ENCODE data around the gene ELOVL6. TPM values are rescaled to one million over a fixed set of nuclear protein-coding genes. Genes with fewer than 3 reads are reported as not detected.
"Not testable (repeated sequence)": the region's sequence is repeated elsewhere in the genome, so short reads cannot be mapped to it uniquely, and the experiment has no call there.

Gene ELOVL6
- total RNA-seq, 1 donor from 2014 or later = 44.9 TPM

DNA sequence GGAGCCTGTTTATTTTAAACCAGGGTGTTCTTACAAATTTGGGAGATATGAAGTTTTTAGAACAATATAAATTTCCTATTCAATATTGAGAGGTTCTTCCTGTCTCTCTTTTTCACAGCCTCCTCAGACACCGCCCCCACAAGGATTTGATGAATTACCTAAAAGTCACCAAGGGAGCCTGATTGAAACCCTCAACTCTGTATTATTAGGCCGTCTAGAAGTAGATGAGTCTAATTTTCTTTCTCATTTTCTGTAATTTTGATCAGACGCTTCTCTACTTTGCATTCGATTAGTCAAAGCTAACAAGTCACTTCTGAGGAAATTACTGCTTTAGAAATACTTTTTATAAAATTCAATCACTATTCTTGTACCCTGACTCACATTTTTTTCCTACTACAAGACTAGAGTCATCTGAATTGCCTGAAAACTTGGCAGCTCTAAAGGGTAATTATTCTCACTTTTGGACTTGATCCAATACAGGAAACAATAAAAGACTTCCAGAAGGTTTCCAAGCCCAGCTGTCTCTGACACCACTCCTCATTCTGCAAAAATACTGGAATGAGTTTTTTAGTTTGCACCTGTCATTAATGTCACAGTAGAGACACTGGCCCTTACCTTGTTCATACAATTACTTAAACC lies 111.2 kb downstream of the ELOVL6 start:
- intact Hi-C loops (cut with micrococcal nuclease) = no loop called here

DNA sequence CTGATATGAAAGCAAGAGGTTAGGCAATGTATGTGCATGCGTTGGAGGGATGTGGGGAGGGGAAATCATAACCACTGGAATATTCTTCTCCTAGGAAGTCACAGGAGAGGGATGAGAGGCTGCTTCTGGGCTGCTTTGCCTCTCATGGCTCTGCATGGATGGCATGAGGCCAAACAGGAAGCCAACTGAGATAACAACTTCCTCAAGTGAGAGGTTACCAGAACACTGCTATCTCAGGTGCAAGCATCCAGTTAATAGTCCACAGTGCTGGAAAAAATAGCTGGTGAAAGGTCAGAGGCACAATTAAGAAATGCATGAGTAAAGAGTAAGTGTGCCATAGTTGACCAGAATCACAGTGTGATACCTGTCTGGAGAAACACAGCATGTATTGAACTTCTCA lies 113.3 kb downstream of the ELOVL6 start:
- intact Hi-C loops (cut with micrococcal nuclease) = no loop called here

GRCh38 chr4:110084154-110084553 lies 114.3 kb downstream of the ELOVL6 start:
- intact Hi-C loops (cut with micrococcal nuclease) = no loop called here

GRCh38 chr4:110078148-110078547 lies 120.3 kb downstream of the ELOVL6 start:
- intact Hi-C loops (cut with micrococcal nuclease) = not testable (repeated sequence)

DNA sequence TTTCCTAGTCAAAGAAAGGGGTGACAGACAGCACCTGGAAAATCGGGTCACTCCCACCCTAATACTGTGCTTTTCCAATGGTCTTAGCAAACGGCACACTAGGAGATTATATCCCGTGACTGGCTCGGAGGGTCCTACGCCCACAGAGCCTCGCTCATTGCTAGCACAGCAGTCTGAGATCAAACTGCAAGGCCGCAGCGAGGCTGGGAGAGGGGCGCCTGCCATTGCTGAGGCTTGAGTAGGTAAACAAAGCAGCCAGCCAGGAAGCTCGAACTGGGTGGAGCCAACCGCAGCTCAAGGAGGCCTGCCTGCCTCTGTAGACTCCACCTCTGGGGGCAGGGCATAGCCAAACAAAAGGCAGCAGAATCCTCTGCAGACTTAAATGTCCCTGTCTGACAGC lies 121.6 kb downstream of the ELOVL6 start:
- intact Hi-C loops (cut with micrococcal nuclease) = not testable (repeated sequence)

- intact Hi-C loops (cut with micrococcal nuclease) = no loop called here
Observed at GRCh38 chr4:110075891-110076290, 122.5 kb downstream of the ELOVL6 start.

GRCh38 chr4:110075083-110075738 lies 123.2 kb downstream of the ELOVL6 start:
- intact Hi-C loops (cut with micrococcal nuclease) = no loop called here

DNA sequence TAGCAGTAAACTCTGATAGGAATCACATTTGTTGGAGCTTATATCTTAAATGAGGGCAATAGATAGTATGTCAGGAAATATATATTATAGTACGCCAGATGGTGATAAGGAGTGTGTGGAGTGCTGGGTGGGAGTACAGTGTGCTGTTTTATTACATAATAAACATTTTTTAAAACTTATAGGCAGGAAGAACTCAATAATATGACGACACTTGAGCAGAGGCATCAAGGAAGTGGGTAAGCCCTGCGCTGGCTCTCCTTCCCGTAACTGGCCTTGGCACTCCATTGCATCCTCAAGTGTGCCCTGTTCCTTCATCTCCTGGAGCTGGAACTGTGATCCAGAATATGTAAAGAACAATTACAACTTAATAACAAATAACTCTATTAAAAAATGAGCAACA lies 123.8 kb downstream of the ELOVL6 start:
- intact Hi-C loops (cut with micrococcal nuclease) = no loop called here

DNA sequence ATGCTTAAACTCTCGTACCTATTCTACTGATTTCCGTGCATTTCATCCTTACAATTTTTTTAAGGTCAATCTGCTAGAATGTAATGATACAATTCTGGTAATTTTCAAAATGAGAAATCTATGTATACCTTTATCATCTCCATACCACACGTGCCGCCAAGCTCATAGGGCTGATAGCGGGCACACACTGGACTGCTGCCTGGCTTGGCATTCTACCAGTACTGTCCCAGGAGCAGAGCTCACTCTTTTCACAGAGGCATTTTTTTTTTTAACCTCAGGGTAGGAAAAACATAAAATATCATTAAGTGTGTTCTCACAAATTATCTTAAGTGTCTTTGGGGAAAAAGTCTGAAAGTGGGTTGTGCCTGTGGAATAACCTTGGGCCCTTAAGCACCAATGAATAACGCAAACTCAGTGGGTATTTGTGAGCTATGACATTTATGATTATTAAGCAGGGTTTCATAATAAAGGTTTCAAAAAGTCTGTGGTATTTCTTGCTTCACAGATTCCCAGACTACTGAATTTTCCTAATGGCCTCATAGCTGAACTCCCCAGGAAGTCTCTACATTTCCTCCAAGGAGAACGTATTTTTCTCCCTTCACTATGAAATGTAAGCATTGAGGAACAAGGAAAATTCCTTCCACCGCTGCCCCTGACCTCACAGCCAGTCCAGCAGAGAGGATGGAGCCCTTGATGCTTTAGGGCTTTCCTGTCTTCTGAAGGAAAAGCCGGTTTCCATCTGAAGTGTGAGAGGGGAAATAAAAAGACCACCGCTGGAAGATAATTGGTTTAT lies 125.2 kb downstream of the ELOVL6 start:
- intact Hi-C loops (cut with micrococcal nuclease) = no loop called here

DNA sequence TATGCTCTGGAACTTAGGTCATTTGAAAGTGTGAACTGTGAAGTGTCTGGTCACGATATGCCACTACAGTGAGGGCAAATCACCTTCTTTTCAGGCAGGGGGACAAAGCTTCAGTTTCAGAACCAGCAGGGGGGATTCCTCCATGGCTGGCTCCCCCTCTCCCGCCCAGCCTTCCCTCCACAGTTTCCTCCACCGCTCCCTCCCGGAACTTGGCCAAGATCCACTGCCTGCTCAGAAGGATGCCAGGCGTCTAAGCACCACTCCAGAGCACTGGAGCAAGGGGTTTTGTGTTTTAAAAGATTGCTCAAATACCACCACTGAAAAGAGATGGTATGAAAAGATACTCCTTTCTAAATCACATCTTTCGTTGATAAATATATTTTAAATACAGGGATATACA lies 126.9 kb downstream of the ELOVL6 start:
- intact Hi-C loops (cut with micrococcal nuclease) = no loop called here

DNA sequence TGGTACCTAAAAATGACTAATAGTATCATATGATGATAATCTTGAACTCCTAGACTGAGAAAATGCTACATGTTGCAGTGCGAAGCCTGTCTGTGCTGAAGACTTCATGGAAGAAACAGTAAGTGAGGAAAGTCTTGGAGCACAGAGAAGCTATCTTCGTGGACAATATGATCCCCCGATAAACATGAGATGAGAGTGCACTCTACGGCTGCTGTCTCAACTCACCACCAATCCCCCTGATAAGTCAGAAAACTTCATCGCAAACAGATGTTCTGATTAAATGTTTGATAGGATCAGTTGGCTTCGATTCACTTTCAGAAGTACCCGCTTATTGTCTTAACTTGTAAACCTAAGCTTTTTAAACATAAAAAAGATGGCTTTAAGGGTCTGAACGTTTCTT lies 130.2 kb downstream of the ELOVL6 start:
- intact Hi-C loops (cut with micrococcal nuclease) = no loop called here

DNA sequence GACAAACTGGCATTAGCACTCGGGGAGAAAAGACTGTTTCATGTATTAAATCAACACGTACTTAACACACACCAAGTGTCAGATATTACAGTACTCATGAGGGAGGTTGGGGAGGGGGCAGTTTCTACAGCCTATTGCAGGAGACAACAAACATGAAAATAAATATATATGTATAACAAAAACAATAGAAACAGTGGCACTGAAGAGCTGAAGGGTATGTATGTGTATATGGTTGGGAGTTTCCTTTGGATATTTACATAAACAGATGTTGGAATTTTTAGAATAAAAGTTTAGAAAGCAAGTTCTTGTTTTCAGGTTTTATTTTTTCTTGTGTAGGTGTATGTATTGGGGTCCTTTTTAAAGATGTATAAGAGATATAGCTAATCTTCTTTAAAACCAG lies 133.5 kb downstream of the ELOVL6 start:
- intact Hi-C loops (cut with micrococcal nuclease) = no loop called here

DNA sequence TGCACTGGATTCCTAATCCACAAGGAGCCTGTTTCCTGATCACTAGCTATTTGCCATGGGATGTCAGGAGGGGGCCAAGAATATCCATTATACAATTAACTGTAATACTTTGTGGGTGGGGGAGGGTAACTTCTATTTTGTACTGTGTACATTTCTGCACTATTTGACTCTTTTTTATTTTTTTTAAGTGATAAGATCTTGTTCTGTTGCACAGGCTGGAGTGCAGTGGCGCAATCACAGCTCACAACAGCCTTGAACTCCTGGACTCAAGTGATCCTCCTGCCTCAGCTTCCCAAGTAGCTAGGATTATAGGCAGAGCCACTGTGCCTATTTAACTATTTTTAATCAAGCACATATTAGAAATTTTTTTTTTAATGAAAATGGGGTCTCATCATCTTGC lies 134.1 kb downstream of the ELOVL6 start:
- intact Hi-C loops (cut with micrococcal nuclease) = no loop called here

GRCh38 chr4:110062166-110062565 lies 136.2 kb downstream of the ELOVL6 start:
- intact Hi-C loops (cut with micrococcal nuclease) = no loop called here

GRCh38 chr4:110061076-110061475 lies 137.3 kb downstream of the ELOVL6 start:
- intact Hi-C loops (cut with micrococcal nuclease) = no loop called here

DNA sequence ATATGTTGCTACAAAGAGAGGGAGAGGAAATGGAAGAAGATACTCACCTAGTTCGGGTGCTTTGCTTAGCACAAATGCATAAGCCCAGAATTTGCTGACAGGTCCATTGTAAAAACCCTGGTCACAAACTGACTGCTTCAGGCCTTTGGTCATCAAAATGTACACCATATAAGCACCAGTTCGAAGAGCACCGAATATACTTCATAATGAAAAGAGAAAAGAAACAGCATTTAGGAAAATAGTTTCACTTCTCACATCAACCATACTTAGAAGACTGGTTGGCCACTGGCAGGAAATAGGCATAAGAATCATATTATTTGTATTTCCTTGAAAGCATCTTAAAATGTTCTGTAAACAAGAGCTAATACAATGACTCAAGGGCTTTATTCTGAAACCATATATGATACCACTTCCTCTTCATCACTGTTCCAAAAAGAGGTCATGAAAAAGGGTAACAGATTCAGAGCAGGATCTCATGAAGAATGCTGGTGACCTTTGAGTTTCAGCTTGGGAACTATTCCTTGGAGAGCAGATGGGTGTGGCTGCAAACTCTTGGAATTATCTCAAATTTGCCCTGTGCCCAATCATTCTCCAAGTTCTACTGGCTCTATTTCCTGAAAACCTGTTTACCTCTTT lies 138.7 kb downstream of the ELOVL6 start:
- intact Hi-C loops (cut with micrococcal nuclease) = loop anchor here (1.0 to 5.0 kb wide), 5 partner anchors 29 to 242 kb away; partner anchors contain the start of gene GAR1

- intact Hi-C loops (cut with micrococcal nuclease) = loop anchor here (1.0 to 5.0 kb wide), 5 partner anchors 30 to 241 kb away; partner anchors contain the start of gene GAR1
Observed at GRCh38 chr4:110058677-110059076, 139.7 kb downstream of the ELOVL6 start.

- intact Hi-C loops (cut with micrococcal nuclease) = loop anchor here (1.0 to 5.0 kb wide), 5 partner anchors 52 to 461 kb away; partner anchors contain the start of gene GAR1
Observed at GRCh38 chr4:110055158-110055768, 143.2 kb downstream of the ELOVL6 start.

DNA sequence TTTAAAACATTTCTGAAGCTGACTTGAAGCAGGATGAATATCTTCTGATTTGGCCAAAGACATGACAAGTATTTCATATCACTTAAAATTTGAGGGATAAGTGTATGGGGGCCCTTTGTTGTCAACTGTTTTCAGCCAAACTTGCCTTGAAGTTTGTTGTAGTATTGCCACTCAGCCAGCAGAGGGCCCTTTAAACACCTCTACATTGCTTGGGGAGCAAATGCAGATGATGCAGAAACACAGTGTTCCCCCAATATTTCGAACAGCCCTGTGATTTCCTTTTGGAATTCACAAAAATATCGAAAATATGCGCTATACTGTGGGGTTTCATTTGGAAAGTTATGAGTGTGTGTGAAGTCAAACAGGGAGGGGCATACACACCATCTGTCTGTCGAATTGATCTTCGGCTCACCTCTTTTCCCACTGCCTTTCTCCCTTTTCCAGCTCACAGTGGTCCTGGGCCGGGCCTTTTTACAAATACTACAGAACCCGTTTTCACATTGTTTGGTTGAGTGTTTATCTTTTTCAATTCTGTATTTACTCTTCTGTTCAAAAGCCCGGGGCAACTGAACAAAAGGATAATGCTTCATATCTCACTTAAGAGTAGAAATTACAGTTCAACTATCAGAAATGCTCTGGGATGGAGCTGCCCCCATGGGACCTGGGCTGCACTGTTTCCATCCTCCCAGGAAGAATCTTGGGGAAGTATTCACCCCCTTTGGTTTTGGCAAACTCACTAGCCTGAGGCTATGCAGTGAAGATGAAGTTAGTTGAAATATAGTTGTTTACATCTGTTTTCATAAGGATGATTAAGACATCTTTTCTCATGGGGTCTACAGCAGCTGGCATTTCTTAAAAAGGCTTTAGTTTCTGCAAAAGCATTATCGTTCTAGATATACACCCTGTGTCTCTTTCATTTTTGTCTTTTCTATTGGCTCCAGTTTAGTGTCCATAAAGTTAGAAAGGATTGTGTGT lies 148.2 kb downstream of the ELOVL6 start:
- intact Hi-C loops (cut with micrococcal nuclease) = loop anchor here (1.0 to 2.0 kb wide), 8 partner anchors 45 to 461 kb away; partner anchors contain the start of gene ELOVL6

DNA sequence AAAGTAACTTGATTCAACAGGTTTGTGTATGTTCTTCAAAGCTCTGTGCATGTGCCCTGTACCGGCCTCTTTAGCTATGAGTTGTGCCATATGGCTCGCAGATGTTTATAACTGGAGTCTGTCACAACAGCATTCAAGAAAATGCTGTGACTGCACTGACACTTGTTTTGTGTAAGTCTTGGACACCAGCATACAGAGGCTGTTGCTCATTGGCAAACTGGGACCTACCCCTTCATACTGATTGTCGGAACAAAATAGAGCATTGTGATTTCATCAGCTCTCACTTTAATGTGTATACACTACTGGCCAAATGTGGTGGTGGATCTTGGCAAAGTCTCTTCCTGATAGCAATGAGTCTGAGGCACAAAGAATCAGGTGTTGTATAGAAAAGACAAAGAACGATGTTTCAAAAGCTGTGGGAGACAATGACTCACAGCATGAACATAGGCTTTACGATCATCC lies 151.8 kb downstream of the ELOVL6 start:
- intact Hi-C loops (cut with micrococcal nuclease) = no loop called here

Measured in T-helper 1 cell treated with Interleukin-12 subunit alpha and Interleukin-12 subunit beta and Interleukin-4 antibody, amounts not matched to agents 30 ng/mL and 1 ng/mL, for 36 hours (primary cell).